GM13976 (cell line): ENCODE results near the gene SRBD1.
A peak's percentile ranks its signal among the peaks of the same experiment; 100 is the strongest.

ENCODE experiments used
- DNase-seq: peaks from one replicate; pipeline ENCODE4 v3.0.0; 2012; ENCODE audit warnings: low spot score
- CTCF ChIP-seq: IDR thresholded peaks from 2 replicates; pipeline ENCODE4 v1.5.1; 2012; ENCODE audit warnings: borderline replicate concordance, mild to moderate bottlenecking; ENCODE audit not compliant: insufficient read depth; ENCODE audit errors: extremely low read depth, missing control alignments, control extremely low read depth
- in situ Hi-C: fragments of 300-500 bp; cut with MboI; formaldehyde crosslinking; loops from one replicate; pipeline ENCODE4 v1.12.0; 2022; ENCODE audit warnings: low sequenced_read_pairs, mixed read lengths, inconsistent platforms; ENCODE audit not compliant: unreplicated experiment

Gene SRBD1

DNA sequence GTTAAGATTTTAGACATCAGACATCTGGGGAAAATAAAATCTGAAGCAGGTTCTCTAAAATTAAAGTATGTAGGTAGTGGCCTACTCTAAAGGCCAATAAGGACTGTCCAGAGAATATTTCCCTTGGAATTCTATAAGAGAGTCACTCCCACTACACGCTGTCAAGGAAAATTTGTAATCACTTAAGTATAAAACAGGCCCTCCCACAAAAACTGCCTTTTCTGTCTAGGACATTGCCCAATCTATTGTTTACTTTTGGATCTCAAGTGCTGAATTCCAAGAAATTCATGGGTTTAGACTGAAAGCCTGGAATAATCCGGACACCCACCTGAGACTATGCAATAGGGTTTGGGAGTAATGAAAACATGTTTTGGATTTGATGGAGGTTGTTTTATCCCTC is 1.7 kb upstream of the SRBD1 start:
- DNase-seq, result no peak
- in situ Hi-C loops, result no loop called here
- TF ChIP-seq CTCF, result no peak

- DNase-seq, result no peak
- no peak for TF ChIP-seq CTCF
- in situ Hi-C loops, result no loop called here
These were observed 1.2 kb upstream of the SRBD1 start for GRCh38 chr2:45612285-45612684.

GRCh38 chr2:45610281-45611019 is 617 bp downstream of the SRBD1 start:
- DNase-seq, result peak; percentile 36
- in situ Hi-C loops, result no loop called here
- peak; percentile 44 for TF ChIP-seq CTCF

DNA sequence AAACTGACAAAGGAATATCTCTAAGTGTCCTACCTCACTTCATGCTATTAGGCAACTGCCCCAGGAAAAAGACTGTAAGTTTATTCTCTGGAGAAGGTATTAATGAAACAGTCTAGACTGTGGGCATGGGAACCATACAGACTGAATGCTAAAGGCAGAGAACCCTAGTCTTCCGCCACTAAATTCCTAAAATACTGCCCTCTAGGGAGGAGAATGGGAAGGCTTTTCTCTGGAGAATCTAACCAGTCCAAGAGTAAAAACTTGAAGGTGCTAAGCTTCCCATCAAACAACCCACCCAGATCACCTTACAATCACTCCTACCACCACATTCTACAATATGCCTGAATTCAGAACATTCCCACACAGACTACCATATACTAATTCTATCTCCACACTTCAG is 3.4 kb downstream of the SRBD1 start:
- no peak for DNase-seq
- in situ Hi-C loops, result no loop called here
- no peak for TF ChIP-seq CTCF

DNA sequence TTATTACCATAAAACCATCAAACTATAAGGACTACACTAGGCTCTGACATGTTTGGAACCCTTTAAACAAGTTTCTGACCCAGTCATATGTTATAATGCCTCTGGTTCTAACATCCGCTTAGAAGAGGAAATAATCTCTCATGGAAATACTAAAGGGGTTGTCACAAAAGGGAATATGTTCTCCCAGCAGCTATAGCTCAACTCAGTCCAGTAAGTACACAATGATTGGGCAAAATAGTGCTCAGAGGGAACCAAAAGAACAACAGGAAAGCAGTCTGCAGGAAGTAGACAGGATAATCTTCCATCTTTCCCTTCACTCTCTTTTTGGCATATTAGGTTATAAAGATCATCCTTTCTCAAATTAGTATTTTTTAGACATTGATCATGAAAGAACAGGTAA is 4.3 kb downstream of the SRBD1 start:
- DNase-seq, result no peak
- no peak for TF ChIP-seq CTCF
- in situ Hi-C loops, result no loop called here

GRCh38 chr2:45605116-45605515 is 6.0 kb downstream of the SRBD1 start:
- no peak for TF ChIP-seq CTCF
- in situ Hi-C loops, result no loop called here
- no peak for DNase-seq
